Stimulated activated CD4-positive, alpha-beta T cell treated with anti-CD3 and anti-CD28 coated beads, Interleukin-15, amount 100 ng/mL, for 48 hours (primary cell): Measurements from ENCODE around the gene HSF4.
"Not testable (repeated sequence)": the region's sequence is repeated elsewhere in the genome, so short reads cannot be mapped to it uniquely, and the experiment has no call there.

ENCODE experiments used
- DNase-seq, 2 donors: peaks; one replicate each; pipeline ENCODE4 v3.0.0-alpha.2; 2020; ENCODE audit warnings: low read depth in 2 of 2

Gene HSF4

GRCh38 chr16:67164599-67165061 lies at the start of gene HSF4:
TSS of gene HSF4 (plus strand) at chr16:67164745. CDS start at chr16:67164812, 67 bp downstream.
- no peak for DNase-seq

DNA sequence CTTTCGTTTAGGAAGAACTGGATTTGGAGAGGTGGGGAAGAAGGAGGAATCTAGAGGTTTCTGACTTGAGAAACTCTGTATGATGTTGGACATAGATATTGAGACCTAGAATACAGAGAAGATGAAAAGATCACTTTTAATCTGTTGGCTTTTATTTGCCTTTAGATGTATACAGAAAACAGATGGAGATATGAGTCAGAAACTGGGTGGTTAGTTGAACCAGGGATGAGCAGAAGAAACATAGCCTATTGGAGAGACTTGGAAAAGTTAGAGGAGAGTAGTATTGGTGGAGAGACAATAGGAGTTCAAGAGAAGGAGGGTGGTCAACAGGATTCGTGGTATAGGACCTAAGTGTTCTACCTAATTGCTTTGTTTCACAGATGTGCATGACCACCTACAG lies 49.8 kb upstream of the HSF4 start:
- no peak for DNase-seq

DNA sequence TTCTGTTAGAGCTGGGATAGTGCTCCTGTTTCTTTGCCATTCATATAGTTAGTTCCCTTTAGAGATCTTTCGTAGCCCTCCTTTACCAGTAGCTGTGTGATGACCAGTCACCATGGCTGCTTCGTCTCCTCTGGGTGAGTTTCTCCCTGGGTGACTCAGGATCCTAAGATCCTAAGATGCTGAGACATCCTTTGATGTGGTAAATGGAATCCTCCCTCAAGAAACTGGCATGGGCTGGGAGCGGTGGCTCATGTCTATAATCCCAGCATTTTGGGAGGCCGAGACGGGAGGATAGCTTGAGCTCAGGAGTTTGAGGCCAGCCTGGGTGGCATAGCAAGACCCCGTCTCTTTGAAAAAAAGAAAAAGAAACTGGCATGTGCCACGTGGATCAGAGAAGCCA lies 48.9 kb upstream of the HSF4 start:
- no peak for DNase-seq

DNA sequence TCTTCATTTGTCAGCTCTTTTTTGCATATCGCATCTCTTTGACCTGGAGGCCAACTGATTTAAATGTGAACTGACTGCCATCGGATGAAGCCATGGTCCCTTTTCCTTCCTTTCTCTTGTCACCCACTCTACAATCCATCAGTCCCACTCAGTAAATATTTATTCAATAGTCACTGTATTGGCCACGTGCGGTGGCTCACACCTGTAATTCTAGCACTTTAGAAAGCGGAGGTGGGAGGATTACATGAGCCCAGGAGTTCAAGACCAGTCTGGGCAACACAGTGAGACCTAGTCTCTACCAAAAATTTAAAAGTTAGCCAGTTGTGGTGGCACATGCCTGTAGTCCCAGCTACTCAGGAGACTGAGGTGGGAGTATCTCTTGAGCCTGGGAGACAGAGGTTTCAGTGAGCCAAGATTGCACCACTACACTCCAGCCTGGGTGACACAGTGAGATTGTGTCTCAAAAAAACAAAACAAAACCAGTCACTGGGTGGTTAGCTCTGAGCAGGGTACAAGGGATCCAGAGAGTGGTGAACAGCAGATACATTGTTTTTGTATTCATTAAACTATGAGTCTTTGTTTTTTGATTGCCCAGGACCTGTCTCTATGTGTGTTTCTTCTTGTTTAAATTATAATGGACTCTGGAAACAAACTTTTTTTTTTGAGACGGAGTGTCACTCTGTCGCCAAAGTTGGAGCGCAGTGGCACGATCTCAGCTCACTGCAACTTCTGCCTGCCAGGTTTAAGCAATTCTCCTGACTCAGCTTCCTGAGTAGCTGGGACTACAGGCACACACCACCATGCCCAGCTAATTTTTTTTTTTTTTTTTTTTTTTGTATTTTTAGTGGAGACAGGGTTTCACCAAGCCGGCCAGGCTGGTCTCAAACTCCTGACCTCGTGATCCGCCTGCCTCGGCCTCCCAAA lies 47.9 kb upstream of the HSF4 start:
- no peak for DNase-seq

DNA sequence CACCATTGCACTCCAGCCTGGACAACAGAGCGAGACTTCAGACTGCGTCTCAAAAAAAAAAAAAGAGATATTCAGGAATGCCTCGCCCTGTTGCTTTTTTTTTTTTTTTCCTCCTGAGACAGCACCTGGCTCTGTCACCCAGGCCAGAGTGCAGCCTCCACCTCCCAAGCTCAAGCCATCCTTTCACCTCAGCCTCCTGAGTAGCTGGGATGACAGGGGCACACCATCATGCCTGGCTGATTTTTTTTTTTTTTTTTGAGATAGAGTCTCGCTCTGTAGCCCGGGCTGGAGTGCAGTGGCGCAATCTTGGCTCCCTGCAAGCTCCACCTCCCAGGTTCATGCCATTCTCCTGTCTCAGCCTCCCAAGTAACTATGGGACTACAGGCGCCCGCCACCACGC lies 46.8 kb upstream of the HSF4 start:
- no peak for DNase-seq

GRCh38 chr16:67120025-67120424 lies 44.5 kb upstream of the HSF4 start:
- no peak for DNase-seq

DNA sequence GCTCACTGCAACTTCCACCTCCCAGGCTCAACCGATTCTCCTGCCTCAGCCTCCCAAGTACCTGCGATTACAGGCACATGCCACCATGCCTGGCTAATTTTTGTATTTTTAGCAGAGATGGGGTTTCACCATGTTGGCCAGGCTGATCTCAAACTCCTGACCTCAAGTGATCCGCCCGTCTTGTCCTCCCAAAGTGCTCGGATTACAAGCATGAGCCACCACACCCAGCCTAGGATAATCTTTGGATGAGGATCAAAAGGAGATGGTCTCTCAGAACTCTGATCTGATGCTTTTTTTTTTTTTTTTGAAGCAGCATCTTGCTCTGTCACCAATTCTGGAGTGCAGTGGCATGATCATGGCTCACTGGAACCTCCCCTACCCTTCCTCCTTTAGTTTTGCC lies 41.7 kb upstream of the HSF4 start:
- not testable (repeated sequence) for DNase-seq

DNA sequence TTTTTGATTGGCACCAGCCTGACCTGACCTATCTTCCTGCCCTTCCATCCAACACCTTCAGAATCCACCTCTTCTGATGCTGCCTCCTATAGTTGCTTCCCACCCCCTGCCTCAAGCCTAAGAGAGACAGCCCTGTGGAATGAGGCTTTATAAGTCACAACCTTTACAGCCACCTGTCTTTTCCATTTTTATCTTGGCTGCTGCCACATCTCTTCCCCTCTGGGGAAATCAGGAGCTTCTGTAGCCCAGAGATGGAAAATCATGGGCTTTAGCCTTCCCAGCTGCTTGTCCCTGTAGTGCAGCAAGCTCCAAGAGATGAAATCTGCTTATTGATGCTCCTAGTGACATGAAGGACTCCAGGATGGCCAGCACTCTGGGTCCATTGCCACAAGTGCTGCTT lies 36.1 kb upstream of the HSF4 start:
- DNase-seq = no peak

- DNase-seq = no peak
Observed at GRCh38 chr16:67128887-67129286, 35.7 kb upstream of the HSF4 start.

GRCh38 chr16:67129422-67129821 lies 35.1 kb upstream of the HSF4 start:
- DNase-seq = no peak

DNA sequence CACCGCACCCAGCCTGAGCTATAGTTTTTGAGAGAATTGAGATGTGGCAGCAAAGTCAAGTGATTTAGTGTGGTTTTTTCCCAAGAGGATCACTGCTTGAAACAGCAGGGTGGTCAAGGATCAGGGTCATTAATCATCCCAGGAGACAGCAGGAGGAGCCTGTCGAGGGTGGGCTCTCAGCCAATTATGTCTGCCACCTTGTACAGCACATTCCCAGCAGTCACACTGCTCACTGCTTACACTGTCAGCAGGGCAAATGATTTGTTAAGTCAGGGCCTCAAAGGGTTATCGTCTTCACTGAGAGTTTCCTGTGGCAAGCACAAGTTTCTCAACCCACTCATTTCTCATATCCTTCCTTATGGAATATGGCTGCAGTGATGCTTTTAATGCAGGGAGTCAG lies 26.9 kb upstream of the HSF4 start:
- DNase-seq = no peak

DNA sequence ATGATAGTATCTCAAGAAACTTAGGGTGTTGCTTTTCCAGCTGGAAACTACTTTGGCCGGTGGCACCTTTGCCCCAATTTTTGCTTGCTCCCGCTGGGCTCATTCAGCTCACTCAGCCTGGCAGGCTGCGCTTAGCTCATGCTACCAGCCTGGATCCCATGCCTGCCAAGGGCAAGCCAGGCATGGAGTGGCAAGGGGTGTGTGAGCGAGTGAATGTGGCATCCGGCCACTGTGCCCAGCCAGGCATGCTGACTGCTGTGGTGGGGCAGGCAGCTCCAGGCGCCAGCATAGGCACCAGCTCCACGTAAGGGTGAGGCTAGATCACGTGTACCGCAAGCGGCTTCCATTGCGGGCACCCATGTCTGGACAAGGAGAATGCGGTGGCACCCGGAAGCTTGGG lies 23.2 kb upstream of the HSF4 start:
- no peak for DNase-seq

DNA sequence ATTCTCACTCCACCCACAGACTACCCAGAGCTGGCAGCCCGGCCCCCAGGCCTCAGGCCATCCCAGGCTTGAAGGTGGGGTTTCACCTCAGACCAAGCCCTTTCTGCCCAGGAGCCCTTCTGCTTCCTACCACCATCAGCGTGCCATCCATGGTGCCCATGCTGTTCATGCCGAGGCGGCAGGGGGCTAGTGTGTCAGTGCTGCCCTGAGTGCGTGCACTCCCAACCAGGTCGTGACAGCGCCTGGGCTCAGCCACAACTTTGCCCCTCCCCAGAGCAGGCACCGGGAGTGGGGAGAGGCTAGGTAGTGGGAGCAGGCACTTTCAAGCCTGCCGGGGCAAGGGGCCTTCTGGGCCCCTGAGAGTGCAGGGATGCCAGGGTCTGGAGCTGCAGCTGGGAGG lies 22.2 kb upstream of the HSF4 start:
- DNase-seq = no peak

- DNase-seq = no peak
Observed at GRCh38 chr16:67144943-67145342, 19.6 kb upstream of the HSF4 start.

- DNase-seq = no peak
Observed at GRCh38 chr16:67145746-67146145, 18.8 kb upstream of the HSF4 start.

DNA sequence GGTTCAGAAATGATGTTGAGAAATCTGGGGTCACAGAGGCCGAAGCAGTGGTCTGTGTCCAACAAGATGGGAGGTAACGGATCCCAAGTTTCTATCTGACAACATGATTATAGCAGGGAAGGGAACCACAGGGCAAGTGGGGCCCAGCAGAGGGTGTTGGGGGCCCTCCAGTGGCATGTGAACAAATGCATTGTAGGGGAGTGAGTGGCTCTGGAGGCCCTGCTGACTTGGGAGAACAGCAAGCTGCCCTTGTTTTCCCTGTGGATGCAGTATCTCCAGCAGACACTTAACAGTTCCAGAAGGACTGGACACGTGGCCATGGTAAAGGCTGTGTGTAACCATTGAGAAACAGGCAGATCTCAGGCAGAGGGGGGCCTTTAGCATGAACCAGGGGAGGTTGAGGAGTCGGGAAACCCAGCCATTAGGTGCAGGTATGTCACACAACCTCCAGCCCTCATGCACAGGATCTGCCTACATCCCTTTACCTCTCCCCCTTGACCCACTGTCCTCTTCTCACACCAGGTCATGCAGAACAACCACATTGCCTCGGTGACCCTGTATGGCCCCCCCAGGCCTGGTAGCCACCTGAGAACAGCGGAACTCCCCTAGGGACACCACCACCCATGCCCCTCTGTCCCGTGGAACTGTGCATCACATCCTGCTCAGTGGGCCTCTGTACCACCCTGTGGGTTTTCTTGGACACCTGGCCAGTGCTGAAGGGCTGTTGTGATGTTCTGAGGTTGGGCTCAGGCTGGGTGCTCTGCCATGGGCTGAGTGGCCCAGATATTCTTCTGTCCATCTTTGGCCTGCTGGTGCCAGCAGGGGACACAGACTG lies 17.8 kb upstream of the HSF4 start:
- no peak for DNase-seq

- DNase-seq = no peak
Observed at GRCh38 chr16:67147437-67148140, 17.0 kb upstream of the HSF4 start.

DNA sequence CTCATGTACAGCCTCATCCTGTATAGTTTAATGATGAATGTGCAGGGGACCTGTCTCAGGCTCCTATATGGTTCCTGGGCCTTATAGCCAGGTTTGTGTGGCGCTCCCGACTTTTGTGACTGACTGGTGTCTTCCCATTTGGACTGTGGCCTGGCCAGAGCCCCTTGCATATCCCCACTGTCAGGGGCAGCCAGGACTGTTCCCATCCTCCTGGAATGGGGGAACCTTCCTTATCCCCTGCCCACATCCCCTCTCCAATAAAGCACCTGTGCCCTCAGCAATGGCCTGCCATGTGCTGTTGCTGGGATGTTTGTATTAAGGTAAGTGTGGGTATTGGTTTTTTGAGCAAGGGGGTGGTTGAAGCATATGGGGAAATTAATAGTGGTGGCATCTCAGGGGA lies 16.3 kb upstream of the HSF4 start:
- no peak for DNase-seq

DNA sequence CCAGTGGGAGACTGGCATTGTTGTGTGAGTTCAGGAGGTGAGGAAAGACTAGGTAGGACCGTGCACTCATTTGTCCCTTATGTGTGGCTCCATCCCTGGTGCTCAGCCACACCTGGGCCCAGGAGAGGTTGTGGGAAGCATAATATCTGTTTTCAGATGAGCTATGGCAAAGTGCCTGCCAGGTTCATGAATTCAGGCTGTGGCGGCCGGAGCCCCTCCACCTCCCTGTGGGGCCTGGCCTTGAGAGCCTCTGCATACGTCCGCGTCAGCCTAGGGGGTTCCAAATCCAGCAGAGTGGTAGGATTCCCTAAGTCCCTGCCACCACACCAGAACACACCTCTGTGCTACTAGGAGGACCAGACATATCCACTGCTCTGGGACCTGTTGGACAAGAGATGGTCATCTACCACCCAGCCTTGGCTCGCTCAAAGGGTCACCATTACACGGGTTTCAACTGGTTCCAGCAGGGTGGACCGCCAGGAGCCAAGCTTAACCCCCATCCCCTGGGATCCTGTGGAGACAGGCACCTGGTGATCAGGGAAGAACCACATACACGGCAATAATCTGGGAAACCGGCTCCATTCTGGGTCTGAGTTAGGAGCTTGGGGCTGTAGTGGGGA lies 15.8 kb upstream of the HSF4 start:
- no peak for DNase-seq

DNA sequence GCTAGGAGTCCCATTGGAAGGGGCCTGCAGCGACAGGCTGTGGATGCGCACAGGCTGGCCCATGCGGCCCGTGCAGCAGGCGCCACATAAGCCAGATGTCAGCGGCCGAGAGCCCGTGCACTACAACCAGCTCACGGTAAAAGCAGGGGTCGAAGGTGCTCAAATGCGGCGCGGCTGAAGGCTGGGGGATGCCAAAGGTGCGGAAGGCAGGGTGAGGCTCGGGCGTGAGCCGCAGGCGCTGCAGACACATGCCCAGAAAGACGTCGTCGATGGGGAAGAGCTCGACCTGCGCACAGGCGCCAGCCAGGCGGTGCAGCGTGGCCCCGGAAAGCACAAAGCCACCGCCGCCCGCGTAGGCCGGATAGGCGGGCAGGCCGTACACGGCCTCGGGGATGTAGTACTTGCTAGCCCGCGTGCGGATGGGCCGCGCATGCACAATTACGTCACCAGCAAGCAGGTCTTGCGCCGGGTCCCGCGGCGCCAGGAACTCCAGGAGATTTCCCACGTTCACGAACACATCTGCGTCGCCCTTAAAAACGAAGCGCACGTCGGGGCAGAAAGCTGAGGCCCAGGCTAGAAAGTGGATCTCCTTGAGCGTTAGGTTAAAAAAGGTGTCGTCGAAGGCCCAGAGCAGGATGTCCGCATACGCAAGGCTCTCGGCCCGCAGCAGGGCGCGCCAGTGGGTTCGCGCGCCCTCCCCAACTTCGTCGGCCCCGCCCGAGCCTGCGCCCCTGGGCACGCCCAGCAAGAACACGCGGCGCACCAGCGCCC lies 15.1 kb upstream of the HSF4 start:
- no peak for DNase-seq
